ENCODE measurements around the gene SLC25A4.
"Not testable (repeated sequence)": the region's sequence is repeated elsewhere in the genome, so short reads cannot be mapped to it uniquely, and the experiment has no call there.

SLC25A4 gene

GRCh38 chr4:185186769-185187168 is 43.7 kb downstream of the SLC25A4 start:
- DNase-seq, result no peak

DNA sequence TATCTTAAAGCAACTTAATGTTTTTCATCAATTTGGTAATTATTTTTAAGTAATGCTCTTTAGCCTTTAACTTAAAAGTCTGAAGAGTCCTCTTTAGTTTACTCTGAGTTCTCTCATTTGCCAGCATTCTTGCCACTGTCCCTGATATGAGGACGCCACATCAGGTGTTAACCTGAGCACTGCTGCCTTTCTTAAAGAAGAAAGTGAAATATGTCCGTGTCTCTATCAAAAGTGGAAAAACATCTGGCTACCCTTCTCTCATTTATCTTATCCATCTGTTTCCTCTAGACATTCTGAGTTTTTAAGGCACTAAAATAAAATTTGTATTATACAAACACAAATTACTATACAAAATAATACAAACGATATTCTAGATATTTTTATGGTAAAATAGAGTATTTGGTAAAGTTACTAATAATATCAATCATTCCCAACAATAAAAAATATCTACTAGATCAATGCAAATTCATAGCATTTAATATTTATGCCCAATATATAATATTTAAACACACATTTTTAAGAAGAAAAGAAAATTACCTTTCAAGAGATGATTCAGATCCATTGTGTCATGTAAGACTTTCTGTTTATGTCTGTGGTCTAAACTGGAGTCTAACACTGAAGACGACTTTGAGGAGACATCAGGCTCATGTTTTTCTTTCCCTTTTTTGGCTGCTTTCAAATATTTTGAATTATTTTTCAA is 46.7 kb downstream of the SLC25A4 start:
- DNase-seq, result no peak

GRCh38 chr4:185190306-185190856 is 47.3 kb downstream of the SLC25A4 start:
- no peak for DNase-seq

- DNase-seq, result no peak
These were observed 49.0 kb downstream of the SLC25A4 start for GRCh38 chr4:185192059-185192458.

DNA sequence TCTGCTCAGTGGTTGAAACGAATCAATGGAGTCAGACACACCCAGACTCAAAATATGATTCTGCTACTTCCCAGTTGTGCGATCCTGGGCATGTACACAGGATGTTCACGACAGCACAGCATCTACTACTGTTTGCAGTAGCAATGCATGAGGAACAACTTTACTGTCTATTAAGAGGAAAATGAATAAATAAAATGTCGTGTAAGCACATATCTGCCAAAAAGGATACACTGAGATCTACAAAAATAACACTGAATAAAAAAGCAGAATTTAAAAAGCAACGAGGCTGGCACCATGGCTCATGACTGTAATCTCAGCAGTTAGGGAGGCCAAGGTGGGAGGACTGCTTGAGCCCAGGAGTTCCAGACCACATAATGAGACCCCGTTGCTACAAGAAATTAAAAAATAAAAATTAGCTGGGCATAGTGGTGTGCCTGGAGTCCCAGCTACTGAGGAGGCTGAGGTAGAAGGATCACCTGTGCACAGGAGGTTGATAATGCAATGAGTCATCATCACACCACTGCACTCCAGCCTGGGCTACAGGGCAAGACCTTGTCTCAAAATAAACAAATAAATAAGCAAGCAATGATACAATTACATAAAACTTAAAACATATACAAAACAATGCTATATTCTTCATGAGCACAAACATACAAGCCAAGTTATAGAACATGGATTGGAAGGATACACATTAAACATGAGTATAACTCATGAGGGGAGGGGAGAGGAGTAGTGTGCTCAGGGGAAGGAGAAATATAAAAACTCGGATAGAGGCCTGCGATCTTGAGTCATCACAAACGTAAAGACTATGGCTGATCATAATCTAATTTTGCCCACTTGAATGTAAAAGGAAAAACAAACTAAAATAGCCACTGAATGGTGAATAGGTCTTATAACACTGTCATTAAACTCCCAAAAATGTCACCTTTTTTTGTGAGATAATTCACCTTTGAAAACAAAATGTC is 52.1 kb downstream of the SLC25A4 start:
- DNase-seq, result no peak

GRCh38 chr4:185196437-185196836 is 53.4 kb downstream of the SLC25A4 start:
- no peak for DNase-seq

DNA sequence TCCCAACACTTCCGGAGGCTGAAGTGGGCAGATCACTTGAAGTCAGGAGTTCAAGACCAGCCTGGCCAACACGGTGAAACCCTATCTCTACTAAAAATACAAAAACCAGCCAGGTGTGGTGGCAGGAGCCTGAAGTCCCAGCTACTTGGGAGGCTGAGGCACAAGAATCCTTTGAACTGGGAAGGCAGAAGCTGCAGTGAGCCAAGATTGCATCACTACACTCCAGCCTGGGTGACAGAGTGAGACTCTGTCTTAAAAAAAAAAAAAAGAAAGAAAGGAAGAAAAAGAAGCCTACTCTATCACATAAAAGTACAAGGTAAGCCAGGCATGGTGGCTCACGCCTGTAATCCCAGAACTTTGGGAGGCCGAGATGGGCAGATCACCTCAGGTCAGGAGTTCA is 55.1 kb downstream of the SLC25A4 start:
- DNase-seq, result not testable (repeated sequence)
